Measurements from ENCODE around the gene PSMD5. TPM values are rescaled to one million over a fixed set of nuclear protein-coding genes. Genes with fewer than 3 reads are reported as not detected.

The PSMD5 gene
- total RNA-seq, 1 donor from 2014 or later, result 43.6 TPM

DNA sequence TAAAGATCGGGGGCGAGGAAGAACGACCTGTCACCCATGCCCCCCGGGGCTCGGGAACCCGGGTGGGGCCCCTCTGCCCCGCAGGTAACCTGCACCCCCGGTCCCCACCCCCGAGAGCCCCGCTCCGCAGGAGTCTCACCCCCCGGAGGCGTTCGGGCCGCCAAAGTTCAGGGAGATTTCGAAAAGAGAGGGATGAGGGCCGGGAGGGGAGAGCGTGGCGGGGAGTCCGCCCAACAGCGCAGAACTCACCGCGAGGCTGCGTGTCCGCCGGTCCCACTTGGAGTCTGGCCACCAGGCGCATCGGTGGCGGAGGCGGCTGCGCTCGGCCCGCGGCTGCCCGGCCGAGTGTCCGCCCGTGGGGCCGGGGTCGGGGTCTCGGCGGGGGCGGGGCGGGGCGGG, 34.1 kb upstream of the PSMD5 start, which contains the start of gene PHF19:
Gene PHF19, minus strand, starts transcription at position 347 of the 399 bp plus-strand sequence. CDS start 2,447 bp downstream, outside the sequence.
- TF ChIP-seq, protein P1, sequence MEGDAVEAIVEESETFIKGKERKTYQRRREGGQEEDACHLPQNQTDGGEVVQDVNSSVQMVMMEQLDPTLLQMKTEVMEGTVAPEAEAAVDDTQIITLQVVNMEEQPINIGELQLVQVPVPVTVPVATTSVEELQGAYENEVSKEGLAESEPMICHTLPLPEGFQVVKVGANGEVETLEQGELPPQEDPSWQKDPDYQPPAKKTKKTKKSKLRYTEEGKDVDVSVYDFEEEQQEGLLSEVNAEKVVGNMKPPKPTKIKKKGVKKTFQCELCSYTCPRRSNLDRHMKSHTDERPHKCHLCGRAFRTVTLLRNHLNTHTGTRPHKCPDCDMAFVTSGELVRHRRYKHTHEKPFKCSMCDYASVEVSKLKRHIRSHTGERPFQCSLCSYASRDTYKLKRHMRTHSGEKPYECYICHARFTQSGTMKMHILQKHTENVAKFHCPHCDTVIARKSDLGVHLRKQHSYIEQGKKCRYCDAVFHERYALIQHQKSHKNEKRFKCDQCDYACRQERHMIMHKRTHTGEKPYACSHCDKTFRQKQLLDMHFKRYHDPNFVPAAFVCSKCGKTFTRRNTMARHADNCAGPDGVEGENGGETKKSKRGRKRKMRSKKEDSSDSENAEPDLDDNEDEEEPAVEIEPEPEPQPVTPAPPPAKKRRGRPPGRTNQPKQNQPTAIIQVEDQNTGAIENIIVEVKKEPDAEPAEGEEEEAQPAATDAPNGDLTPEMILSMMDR (conservative IDR thresholded peaks at IDR 0.05), result no peak
- Mint-ChIP-seq H3K36me3 (peaks cover 8% of the 10 kb centered on the region), H3K9me3 (no peaks in the 10 kb centered on the region), H3K27me3 (peaks cover 30% of the 10 kb centered on the region), H3K4me3 (peak within 1 kb of the TSS; percentile 90), H3K27ac (peak within 1 kb of the TSS; percentile 58), H3K4me1 (ENCODE audit: unreplicated experiment) (peaks cover 22% of the 10 kb centered on the region)
- no peak for DNase-seq (ENCODE audit: extremely low spot score, unreplicated experiment)

DNA sequence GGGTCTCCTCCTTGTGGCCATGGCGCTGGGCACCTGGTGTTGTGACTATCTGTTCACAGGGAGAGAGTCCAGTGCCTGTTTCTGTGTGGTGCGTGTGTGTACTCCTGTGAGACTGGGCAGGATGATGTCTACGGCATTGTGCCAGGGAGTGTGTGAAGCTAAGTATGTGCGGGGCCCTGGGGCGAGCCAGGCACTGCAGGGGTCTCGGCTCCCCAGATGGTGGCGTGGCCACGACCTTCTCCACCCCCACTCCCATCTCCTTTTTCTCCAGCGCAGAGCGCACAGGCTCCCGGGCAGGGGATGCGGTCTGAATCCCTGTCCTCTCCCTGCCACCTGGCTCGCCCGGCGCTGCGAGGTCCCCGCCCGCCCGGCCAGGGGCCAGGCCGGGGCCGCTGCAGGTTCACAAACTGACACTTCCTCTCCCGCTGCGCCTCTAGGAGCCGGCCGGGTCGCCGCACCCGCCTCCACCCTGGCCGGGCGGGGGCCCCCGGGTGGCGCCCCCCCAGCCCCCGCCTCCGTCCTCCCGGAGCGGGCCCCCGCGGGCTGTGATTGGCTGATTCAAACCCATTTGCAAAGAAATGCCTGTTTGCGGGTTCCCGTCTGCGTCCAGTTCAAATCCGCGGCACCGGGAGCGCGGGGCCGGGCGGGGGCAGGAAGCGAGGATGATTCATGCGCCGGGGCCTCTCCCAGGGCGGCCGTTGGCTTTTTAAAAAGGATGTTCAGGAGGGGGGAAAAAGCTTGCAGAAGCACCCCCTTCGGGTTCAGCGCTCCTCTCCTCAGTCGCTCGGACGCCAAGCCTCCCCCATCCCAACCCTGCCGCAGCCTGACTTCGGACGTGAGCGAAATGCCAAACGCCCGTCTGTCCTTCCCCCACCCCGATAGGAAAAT, 33.5 kb upstream of the PSMD5 start:
- Mint-ChIP-seq H3K4me3 (peak overlapping the region; percentile 85), H3K36me3 (peaks cover 8% of the 10 kb centered on the region), H3K27me3 (peaks cover 30% of the 10 kb centered on the region), H3K27ac (peak overlapping the region; percentile 58), H3K4me1 (ENCODE audit: unreplicated experiment) (peaks cover 22% of the 10 kb centered on the region), H3K9me3 (no peaks in the 10 kb centered on the region)
- TF ChIP-seq, protein P1 (conservative IDR thresholded peaks at IDR 0.05), result peak; percentile 40
- no peak for DNase-seq (ENCODE audit: extremely low spot score, unreplicated experiment)

DNA sequence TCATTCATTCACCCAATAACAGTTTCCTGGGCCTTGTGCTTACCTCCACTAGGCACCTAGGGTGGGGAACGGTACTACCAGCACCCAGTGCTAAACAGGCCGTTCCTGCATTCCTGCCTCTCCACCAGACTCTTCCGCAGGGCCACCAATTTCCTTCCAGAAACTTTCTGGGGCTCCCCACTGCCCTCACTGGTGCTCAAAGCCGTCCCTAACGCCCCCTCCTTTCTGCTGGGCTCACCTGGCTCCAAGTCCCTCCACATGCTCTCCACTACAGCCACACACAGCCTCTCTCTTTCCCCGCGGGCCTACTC, 32.9 kb upstream of the PSMD5 start:
- Mint-ChIP-seq H3K36me3 (peaks cover 8% of the 10 kb centered on the region), H3K27ac (peak overlapping the region; percentile 58), H3K4me1 (ENCODE audit: unreplicated experiment) (peaks cover 22% of the 10 kb centered on the region), H3K4me3 (peak overlapping the region; percentile 85), H3K9me3 (no peaks in the 10 kb centered on the region), H3K27me3 (peaks cover 26% of the 10 kb centered on the region)
- no peak for DNase-seq (ENCODE audit: extremely low spot score, unreplicated experiment)
- TF ChIP-seq, protein P1 (conservative IDR thresholded peaks at IDR 0.05), result no peak

DNA sequence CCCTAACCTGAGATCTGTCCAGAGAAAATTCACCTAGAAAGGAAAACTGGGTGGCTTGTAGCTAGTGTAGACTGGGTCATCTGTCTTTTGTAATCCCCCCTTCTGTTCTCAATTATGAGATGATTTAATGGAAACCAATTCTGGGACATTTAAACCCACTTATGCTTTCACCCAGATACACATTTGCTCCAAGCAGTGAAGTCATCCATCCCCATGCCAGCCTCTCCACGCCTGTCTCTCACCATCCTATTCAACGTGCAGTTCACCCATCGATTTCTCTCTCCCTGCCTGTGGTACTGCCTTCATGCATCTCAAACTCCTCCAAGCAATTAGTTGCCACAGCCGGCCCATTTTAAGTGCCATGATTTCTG, 32.5 kb upstream of the PSMD5 start:
- Mint-ChIP-seq H3K36me3 (peaks cover 8% of the 10 kb centered on the region), H3K4me3 (peak overlapping the region; percentile 85), H3K27me3 (peaks cover 23% of the 10 kb centered on the region), H3K27ac (no peak overlapping the region), H3K4me1 (ENCODE audit: unreplicated experiment) (peaks cover 22% of the 10 kb centered on the region), H3K9me3 (no peaks in the 10 kb centered on the region)
- TF ChIP-seq, protein P1 (conservative IDR thresholded peaks at IDR 0.05), result no peak
- no peak for DNase-seq (ENCODE audit: extremely low spot score, unreplicated experiment)

DNA sequence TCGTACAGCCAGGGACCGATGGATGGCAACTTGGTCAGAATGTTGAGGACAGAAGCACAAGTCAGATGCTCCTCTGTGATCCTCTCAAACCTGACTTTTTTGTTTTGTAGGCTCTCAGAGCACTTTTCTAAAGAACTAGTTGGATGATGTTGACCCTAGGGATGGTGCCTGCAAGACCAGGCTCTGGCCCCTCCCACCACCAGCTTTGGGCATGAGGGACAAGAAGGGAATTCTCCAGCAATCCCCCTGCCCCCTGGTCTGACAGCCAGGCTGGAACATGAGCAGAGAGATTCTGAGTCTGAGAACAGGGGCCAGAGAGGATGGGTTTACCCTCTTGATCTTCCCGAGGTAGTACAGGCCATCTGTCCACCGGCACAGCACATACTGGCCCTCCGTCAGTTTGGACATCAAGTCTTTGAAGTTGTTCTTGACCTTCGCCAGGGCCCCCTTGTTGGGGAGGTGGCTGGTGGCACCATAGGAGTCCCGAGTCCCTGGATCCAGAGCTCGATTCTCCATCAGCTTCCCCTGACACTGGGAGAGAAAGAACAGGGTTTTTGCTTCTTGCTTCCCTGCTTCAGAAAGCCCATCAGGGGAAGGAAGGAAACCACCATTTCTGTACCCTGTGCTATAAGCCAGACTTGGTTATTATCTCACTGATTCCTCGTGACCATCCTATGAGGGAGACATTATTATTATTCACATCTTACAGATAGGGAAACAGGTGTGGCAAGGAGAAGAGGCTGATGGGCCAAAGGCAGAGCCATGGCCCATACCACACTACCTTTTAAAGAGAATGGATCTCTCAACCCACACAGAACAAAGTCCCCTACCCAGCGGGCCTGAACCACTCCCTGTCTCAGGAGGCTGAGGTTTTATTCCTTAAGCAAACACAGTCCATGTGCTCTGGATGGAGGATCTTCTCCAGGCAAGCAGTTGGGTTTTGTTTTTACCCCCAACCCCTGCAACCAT, 31.8 kb upstream of the PSMD5 start:
- DNase-seq (ENCODE audit: extremely low spot score, unreplicated experiment), result no peak
- Mint-ChIP-seq H3K9me3 (no peaks in the 10 kb centered on the region), H3K36me3 (peaks cover 8% of the 10 kb centered on the region), H3K27ac (peak overlapping the region; percentile 89), H3K4me1 (ENCODE audit: unreplicated experiment) (peaks cover 22% of the 10 kb centered on the region), H3K4me3 (peak overlapping the region; percentile 68), H3K27me3 (peaks cover 19% of the 10 kb centered on the region)
- TF ChIP-seq, protein P1 (conservative IDR thresholded peaks at IDR 0.05), result no peak
